ENCODE results near the gene PACRG.

DNA sequence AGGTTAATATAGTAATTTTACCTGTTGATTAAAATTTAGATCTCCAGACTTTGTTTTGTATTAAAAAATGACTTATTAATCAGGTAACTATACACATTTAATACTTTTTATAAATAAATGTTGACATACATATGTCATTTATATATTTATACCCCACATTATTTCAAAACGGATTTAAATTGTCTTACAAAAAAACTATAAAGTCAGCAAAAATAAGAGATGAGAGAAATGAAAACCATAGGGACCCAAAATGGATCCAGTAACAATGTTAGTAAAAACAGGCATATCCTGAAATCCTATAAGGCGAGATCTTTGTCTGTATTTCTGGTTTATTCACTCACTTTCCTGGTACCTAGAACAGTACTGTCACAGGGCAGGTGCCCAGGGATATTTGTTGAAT, 91.5 kb downstream of the PACRG start:
- TF ChIP-seq POLR2A (IDR thresholded peaks at IDR 0.05) (no peak), POLR2AphosphoS5 (IDR thresholded peaks at IDR 0.05) (no peak)
